ENCODE data around the gene SYNPO. TPM values are rescaled to one million over a fixed set of nuclear protein-coding genes. Genes with fewer than 3 reads are reported as not detected.
A peak's percentile ranks its signal among the peaks of the same experiment; 100 is the strongest.

SYNPO gene
- polyA plus RNA-seq, 1 experiment, result 10.1 TPM

- no peak for DNase-seq (ENCODE audit: low read depth, low spot score)
- CTCF ChIA-PET, result no interaction called here
- H3K4me3 ChIP-seq (ENCODE audit: low read depth, low read length), result no peak overlapping the region
- no peaks in the 10 kb centered on the region for H3K27me3 ChIP-seq (ENCODE audit: control insufficient read depth, insufficient read depth, low read length)
- no peak overlapping the region for H3K27ac ChIP-seq (ENCODE audit: low read depth, low read length)
- TF ChIP-seq CTCF (IDR thresholded peaks at IDR 0.05; ENCODE audit: low read depth, low read length), result no peak
- H3K9me3 ChIP-seq (ENCODE audit: control insufficient read depth, insufficient read depth, low read length), result no peaks in the 10 kb centered on the region
- POLR2A ChIA-PET, result no interaction called here
These were observed 16.6 kb upstream of the SYNPO start for GRCh38 chr5:150623878-150624216.

- Histone ChIP-seq H3K9me3 (ENCODE audit: control insufficient read depth, insufficient read depth, low read length) (no peaks in the 10 kb centered on the region), H3K27me3 (ENCODE audit: control insufficient read depth, insufficient read depth, low read length) (no peaks in the 10 kb centered on the region), H3K4me3 (ENCODE audit: low read depth, low read length) (peak overlapping the region; percentile 74), H3K27ac (ENCODE audit: low read depth, low read length) (no peak overlapping the region)
- CTCF ChIA-PET, result no interaction called here
- POLR2A ChIA-PET, result no interaction called here
- TF ChIP-seq CTCF (IDR thresholded peaks at IDR 0.05; ENCODE audit: low read depth, low read length), result no peak
- no peak for DNase-seq (ENCODE audit: low read depth, low spot score)
These were observed 15.9 kb upstream of the SYNPO start for GRCh38 chr5:150624334-150625163.

DNA sequence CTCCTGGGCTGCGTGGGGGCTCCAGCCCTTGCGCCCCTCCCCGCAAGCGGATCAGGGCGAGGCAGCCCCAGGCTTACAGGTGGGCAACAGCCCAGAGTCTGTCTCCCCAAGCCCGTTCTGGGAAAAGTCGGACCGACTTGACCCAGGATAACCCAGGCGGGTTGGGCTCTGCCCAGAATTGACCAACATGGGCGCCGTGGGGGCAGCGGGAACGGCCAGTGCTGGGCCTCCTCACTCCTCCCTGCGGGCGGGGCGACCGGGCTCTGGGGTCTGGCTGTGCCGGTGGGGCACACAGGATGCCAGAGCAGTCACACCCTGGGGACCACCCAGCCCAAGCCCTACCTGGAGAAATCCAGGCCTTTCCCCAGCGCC, 15.3 kb upstream of the SYNPO start:
- no peaks in the 10 kb centered on the region for H3K27me3 ChIP-seq (ENCODE audit: control insufficient read depth, insufficient read depth, low read length)
- TF ChIP-seq CTCF (IDR thresholded peaks at IDR 0.05; ENCODE audit: low read depth, low read length), result no peak
- POLR2A ChIA-PET, result no interaction called here
- no peaks in the 10 kb centered on the region for H3K9me3 ChIP-seq (ENCODE audit: control insufficient read depth, insufficient read depth, low read length)
- no peak for DNase-seq (ENCODE audit: low read depth, low spot score)
- no peak overlapping the region for H3K27ac ChIP-seq (ENCODE audit: low read depth, low read length)
- CTCF ChIA-PET, result no interaction called here
- peak overlapping the region; percentile 74 for H3K4me3 ChIP-seq (ENCODE audit: low read depth, low read length)

DNA sequence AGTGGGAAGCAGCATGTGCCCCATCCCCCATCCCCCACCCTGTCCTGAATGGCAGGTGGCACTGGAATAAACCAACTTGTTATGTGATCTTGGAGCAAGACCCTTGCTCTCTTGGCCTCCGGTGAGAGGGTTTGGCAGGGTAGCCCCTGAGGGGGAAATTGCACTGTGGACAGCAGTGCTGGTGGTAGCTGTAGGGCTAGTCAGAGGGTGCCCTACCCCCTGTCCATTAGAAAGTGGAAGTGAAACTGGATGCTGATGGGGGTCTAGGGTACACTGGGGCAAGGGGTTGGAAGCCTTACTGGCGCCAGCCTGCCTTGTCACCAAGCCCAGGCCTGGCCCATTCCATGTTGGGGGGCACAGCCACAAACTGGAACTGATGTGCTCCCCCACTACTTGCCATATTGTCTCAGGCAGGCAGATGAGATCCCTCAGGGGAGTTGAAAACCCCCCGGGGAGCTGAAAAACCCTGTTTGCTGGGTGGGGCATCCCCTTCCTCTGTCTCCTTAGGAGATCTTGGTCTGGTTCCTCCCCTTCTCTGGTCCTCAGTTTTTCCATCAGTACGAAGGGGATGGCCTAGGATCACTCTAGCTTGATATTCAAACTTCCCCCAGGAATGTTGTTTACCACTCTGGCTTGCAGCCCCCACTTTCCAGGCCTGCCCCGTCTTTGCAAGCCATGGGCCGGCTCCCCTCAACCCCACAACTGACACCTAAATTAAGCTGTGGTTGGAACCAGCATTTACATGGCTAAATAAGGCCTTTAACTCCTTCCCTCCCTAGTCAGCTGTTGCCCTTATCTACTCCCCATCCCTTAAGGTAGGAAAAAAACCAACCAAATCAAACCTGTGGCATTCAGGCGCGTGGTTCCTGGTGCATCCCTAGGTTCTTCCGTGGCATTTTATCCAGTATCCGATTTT, 14.4 kb upstream of the SYNPO start:
- POLR2A ChIA-PET, result interaction anchor here (0.6 kb wide), 1 partner anchor 12 kb away, joined by 3 read pairs; no protein-coding TSS in a partner anchor
- no peaks in the 10 kb centered on the region for H3K27me3 ChIP-seq (ENCODE audit: control insufficient read depth, insufficient read depth, low read length)
- CTCF ChIA-PET, result interaction anchor here (0.6 to 0.9 kb wide), 2 partner anchors 85 to 168 kb away, joined by 3 to 4 read pairs; no protein-coding TSS in a partner anchor
- no peak for DNase-seq (ENCODE audit: low read depth, low spot score)
- H3K27ac ChIP-seq (ENCODE audit: low read depth, low read length), result no peak overlapping the region
- H3K4me3 ChIP-seq (ENCODE audit: low read depth, low read length), result peak overlapping the region; percentile 74
- no peaks in the 10 kb centered on the region for H3K9me3 ChIP-seq (ENCODE audit: control insufficient read depth, insufficient read depth, low read length)
- no peak for TF ChIP-seq CTCF (IDR thresholded peaks at IDR 0.05; ENCODE audit: low read depth, low read length)
